GM10266 (cell line): ENCODE measurements around the gene TNFSF13.

Source experiments
- DNase-seq: peaks from one replicate; pipeline ENCODE4 v3.0.0; 2012; ENCODE audit errors: extremely low spot score
- TF ChIP-seq, protein P1 (sequence below): IDR thresholded peaks from 2 replicates; pipeline ENCODE4 v1.5.1; 2012; ENCODE audit warnings: mild to moderate bottlenecking, low read depth; ENCODE audit not compliant: control insufficient read depth, insufficient read depth; ENCODE audit errors: missing control alignments

TNFSF13 gene, protein sequence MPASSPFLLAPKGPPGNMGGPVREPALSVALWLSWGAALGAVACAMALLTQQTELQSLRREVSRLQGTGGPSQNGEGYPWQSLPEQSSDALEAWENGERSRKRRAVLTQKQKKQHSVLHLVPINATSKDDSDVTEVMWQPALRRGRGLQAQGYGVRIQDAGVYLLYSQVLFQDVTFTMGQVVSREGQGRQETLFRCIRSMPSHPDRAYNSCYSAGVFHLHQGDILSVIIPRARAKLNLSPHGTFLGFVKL

DNA sequence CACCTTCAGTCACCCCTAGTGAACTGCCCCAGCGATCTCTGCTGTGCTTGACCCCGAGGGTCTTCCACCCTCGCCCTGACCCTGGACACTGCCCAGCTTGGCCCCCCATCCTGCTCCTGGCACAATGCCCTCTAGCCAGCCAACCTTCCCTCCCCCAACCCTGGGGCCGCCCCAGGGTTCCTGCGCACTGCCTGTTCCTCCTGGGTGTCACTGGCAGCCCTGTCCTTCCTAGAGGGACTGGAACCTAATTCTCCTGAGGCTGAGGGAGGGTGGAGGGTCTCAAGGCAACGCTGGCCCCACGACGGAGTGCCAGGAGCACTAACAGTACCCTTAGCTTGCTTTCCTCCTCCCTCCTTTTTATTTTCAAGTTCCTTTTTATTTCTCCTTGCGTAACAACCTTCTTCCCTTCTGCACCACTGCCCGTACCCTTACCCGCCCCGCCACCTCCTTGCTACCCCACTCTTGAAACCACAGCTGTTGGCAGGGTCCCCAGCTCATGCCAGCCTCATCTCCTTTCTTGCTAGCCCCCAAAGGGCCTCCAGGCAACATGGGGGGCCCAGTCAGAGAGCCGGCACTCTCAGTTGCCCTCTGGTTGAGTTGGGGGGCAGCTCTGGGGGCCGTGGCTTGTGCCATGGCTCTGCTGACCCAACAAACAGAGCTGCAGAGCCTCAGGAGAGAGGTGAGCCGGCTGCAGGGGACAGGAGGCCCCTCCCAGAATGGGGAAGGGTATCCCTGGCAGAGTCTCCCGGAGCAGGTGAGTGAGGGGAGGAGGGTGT lies at the start of gene TNFSF13:
TNFSF13 (plus strand) TSS at position 207 of the 776 bp plus-strand sequence; CDS start at position 497, 290 bp downstream.
- DNase-seq = no peak
- TF ChIP-seq, protein P1, sequence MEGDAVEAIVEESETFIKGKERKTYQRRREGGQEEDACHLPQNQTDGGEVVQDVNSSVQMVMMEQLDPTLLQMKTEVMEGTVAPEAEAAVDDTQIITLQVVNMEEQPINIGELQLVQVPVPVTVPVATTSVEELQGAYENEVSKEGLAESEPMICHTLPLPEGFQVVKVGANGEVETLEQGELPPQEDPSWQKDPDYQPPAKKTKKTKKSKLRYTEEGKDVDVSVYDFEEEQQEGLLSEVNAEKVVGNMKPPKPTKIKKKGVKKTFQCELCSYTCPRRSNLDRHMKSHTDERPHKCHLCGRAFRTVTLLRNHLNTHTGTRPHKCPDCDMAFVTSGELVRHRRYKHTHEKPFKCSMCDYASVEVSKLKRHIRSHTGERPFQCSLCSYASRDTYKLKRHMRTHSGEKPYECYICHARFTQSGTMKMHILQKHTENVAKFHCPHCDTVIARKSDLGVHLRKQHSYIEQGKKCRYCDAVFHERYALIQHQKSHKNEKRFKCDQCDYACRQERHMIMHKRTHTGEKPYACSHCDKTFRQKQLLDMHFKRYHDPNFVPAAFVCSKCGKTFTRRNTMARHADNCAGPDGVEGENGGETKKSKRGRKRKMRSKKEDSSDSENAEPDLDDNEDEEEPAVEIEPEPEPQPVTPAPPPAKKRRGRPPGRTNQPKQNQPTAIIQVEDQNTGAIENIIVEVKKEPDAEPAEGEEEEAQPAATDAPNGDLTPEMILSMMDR = no peak

DNA sequence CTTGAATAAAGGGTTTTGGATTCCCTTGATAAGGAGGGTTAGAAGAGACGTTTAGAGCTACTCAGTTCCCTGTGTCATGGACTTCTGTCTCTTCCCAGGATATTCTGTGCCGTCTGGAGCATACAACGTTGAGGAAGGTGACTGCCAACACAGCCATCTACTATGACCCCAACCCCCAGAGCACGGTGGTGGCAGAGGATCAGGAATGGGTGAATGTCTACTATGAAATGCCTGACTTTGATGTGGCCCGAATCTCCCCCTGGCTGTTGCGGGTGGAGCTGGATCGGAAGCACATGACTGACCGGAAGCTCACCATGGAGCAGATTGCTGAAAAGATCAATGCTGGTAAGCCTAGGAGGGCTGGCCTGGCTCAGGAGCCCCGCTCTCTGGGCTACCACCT lies 49.7 kb upstream of the TNFSF13 start:
- TF ChIP-seq, protein P1 = no peak
- no peak for DNase-seq

DNA sequence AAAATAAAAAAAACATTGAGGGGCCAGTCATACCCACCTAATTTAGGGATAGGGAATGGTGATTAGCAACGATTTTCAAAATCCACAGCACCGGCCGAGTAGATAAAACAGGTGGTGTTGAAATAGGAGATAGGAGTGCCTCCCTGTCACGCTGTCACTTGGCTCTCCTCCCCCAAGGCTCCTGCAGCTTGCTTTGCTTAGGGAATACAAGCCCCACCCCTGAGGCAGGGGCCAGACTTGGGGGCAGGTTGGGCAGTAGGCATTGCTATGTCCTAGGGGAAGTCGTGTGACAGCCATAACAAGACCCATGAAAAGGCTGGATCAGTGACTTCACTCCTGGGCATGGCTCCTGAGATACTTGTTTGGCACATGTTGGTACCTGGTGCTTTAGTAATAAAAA lies 48.6 kb upstream of the TNFSF13 start:
- TF ChIP-seq, protein P1 = no peak
- no peak for DNase-seq

DNA sequence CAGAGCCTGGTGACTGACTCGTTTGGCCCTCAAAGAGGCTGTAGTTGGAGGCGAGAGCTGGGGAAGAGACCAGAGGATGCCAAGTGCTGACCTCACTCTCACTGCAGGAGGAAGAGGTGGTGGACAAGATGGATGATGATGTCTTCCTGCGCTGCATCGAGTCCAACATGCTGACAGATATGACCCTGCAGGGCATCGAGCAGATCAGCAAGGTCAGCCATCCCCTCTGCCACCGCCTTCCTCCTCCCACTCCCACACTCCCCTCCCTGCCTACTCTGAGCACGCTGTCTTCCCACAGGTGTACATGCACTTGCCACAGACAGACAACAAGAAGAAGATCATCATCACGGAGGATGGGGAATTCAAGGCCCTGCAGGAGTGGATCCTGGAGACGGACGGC lies 47.4 kb upstream of the TNFSF13 start:
- DNase-seq = no peak
- TF ChIP-seq, protein P1 = no peak

DNA sequence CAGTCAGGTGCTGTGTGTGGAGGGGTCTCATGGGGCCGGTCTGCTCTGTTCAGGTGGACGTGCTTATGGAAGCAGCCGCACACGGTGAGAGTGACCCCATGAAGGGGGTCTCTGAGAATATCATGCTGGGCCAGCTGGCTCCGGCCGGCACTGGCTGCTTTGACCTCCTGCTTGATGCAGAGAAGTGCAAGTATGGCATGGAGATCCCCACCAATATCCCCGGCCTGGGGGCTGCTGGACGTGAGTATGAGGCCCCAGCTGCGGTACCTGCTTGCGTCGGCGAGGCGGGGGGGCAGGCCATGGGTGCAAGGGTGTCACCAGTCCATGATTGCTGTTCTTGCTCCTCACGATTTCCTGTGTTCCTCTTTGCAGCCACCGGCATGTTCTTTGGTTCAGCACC lies 46.4 kb upstream of the TNFSF13 start:
- TF ChIP-seq, protein P1 = no peak

DNA sequence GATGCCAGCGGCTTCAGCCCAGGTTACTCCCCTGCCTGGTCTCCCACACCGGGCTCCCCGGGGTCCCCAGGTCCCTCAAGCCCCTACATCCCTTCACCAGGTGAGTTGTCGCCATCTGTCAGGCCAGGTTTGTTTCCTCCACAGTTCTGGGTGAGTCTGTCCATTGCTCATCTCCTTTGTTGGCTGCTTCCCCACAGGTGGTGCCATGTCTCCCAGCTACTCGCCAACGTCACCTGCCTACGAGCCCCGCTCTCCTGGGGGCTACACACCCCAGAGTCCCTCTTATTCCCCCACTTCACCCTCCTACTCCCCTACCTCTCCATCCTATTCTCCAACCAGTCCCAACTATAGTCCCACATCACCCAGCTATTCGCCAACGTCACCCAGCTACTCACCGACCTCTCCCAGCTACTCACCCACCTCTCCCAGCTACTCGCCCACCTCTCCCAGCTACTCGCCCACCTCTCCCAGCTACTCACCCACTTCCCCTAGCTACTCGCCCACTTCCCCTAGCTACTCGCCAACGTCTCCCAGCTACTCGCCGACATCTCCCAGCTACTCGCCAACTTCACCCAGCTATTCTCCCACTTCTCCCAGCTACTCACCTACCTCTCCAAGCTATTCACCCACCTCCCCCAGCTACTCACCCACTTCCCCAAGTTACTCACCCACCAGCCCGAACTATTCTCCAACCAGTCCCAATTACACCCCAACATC lies 45.6 kb upstream of the TNFSF13 start:
- no peak for DNase-seq
- TF ChIP-seq, protein P1 = no peak

More for the DNA sequence above, 46.4 kb upstream of the TNFSF13 start:
- no peak for DNase-seq
